ENCODE measurements around the gene THY1.

THY1 gene

GRCh38 chr11:119400860-119401259 is 22.1 kb downstream of the THY1 start:
- H3K27ac ChIP-seq (ENCODE audit: low read length): no peak overlapping the region
- no peaks in the 10 kb centered on the region for H3K4me1 ChIP-seq (ENCODE audit: low read length)
- H3K9me2 ChIP-seq (replicated peaks; ENCODE audit: insufficient read depth, low read length): no peaks in the 10 kb centered on the region
- DNase-seq: no peak
- H3K4me3 ChIP-seq (ENCODE audit: low read length): no peak overlapping the region
- no peak overlapping the region for H3K9ac ChIP-seq (ENCODE audit: low read length)
- H3F3A ChIP-seq (ENCODE audit: insufficient read depth, low read length): no peaks in the 10 kb centered on the region
- no peaks in the 10 kb centered on the region for H3K79me2 ChIP-seq (ENCODE audit: low read length)
- no peak overlapping the region for H2AFZ ChIP-seq (ENCODE audit: low read length)
- no peaks in the 10 kb centered on the region for H3K27me3 ChIP-seq (replicated peaks; ENCODE audit: insufficient read depth, low read length)
- H3K4me2 ChIP-seq (ENCODE audit: low read depth, low read length): no peak overlapping the region
- no peak for TF ChIP-seq EZH2phosphoT487 (IDR thresholded peaks at IDR 0.05; ENCODE audit: low read length)
- no peak for TF ChIP-seq EZH2 (optimal IDR thresholded peaks at IDR 0.05; ENCODE audit: low read depth, low read length)
- TF ChIP-seq, protein P1, sequence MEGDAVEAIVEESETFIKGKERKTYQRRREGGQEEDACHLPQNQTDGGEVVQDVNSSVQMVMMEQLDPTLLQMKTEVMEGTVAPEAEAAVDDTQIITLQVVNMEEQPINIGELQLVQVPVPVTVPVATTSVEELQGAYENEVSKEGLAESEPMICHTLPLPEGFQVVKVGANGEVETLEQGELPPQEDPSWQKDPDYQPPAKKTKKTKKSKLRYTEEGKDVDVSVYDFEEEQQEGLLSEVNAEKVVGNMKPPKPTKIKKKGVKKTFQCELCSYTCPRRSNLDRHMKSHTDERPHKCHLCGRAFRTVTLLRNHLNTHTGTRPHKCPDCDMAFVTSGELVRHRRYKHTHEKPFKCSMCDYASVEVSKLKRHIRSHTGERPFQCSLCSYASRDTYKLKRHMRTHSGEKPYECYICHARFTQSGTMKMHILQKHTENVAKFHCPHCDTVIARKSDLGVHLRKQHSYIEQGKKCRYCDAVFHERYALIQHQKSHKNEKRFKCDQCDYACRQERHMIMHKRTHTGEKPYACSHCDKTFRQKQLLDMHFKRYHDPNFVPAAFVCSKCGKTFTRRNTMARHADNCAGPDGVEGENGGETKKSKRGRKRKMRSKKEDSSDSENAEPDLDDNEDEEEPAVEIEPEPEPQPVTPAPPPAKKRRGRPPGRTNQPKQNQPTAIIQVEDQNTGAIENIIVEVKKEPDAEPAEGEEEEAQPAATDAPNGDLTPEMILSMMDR (IDR thresholded peaks at IDR 0.05; ENCODE audit: low read length): no peak
- no peaks in the 10 kb centered on the region for H3K36me3 ChIP-seq (replicated peaks; ENCODE audit: insufficient read depth, low read length)
- no peaks in the 10 kb centered on the region for H4K20me1 ChIP-seq (ENCODE audit: insufficient read depth, low read length)
- no peaks in the 10 kb centered on the region for H3K9me3 ChIP-seq (replicated peaks; ENCODE audit: insufficient read depth, low read length)

- TF ChIP-seq EZH2phosphoT487 (IDR thresholded peaks at IDR 0.05; ENCODE audit: low read length): no peak
- no peak for TF ChIP-seq EZH2 (optimal IDR thresholded peaks at IDR 0.05; ENCODE audit: low read depth, low read length)
- TF ChIP-seq, protein P1 (IDR thresholded peaks at IDR 0.05; ENCODE audit: low read length): no peak
Observed at GRCh38 chr11:119397740-119398139, 25.2 kb downstream of the THY1 start.

DNA sequence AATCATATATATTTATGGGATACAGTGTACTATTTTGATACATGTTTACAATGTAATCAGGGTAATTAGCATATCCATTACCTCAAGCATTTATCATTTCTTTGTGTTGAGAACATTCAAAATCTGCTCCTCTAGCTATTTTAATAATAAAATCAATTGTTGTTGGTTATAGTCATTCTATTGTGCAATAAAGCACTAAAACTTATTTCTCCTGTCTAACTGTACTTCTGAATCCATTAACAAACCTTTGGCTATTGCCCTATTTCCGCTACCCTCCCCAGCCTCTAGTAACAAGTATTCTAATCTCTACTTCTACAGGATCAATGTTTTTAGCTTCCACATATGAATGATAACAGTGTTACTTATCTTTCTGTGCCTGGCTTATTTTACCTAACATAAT is 26.1 kb downstream of the THY1 start:
- Histone ChIP-seq H3K79me2 (ENCODE audit: low read length) (no peaks in the 10 kb centered on the region), H3K36me3 (replicated peaks; ENCODE audit: insufficient read depth, low read length) (no peaks in the 10 kb centered on the region), H3K9me2 (replicated peaks; ENCODE audit: insufficient read depth, low read length) (no peaks in the 10 kb centered on the region), H3K4me3 (ENCODE audit: low read length) (no peak overlapping the region), H3K4me2 (ENCODE audit: low read depth, low read length) (no peak overlapping the region), H2AFZ (ENCODE audit: low read length) (no peak overlapping the region), H3K4me1 (ENCODE audit: low read length) (no peaks in the 10 kb centered on the region), H3K9me3 (replicated peaks; ENCODE audit: insufficient read depth, low read length) (no peaks in the 10 kb centered on the region), H3K27me3 (replicated peaks; ENCODE audit: insufficient read depth, low read length) (no peaks in the 10 kb centered on the region), H3F3A (ENCODE audit: insufficient read depth, low read length) (no peaks in the 10 kb centered on the region), H3K9ac (ENCODE audit: low read length) (no peak overlapping the region), H4K20me1 (ENCODE audit: insufficient read depth, low read length) (no peaks in the 10 kb centered on the region), H3K27ac (ENCODE audit: low read length) (no peak overlapping the region)
- DNase-seq: no peak
- TF ChIP-seq EZH2phosphoT487 (IDR thresholded peaks at IDR 0.05; ENCODE audit: low read length): no peak
- TF ChIP-seq, protein P1 (IDR thresholded peaks at IDR 0.05; ENCODE audit: low read length): no peak
- no peak for TF ChIP-seq EZH2 (optimal IDR thresholded peaks at IDR 0.05; ENCODE audit: low read depth, low read length)

More at GRCh38 chr11:119397740-119398139, 25.2 kb downstream of the THY1 start:
- Histone ChIP-seq H3K79me2 (ENCODE audit: low read length) (no peaks in the 10 kb centered on the region), H3K27ac (ENCODE audit: low read length) (no peak overlapping the region), H3K36me3 (replicated peaks; ENCODE audit: insufficient read depth, low read length) (no peaks in the 10 kb centered on the region), H3K4me3 (ENCODE audit: low read length) (no peak overlapping the region), H3F3A (ENCODE audit: insufficient read depth, low read length) (no peaks in the 10 kb centered on the region), H3K9me3 (replicated peaks; ENCODE audit: insufficient read depth, low read length) (no peaks in the 10 kb centered on the region), H2AFZ (ENCODE audit: low read length) (no peak overlapping the region), H4K20me1 (ENCODE audit: insufficient read depth, low read length) (no peaks in the 10 kb centered on the region), H3K4me2 (ENCODE audit: low read depth, low read length) (no peak overlapping the region), H3K4me1 (ENCODE audit: low read length) (no peaks in the 10 kb centered on the region), H3K27me3 (replicated peaks; ENCODE audit: insufficient read depth, low read length) (no peaks in the 10 kb centered on the region), H3K9ac (ENCODE audit: low read length) (no peak overlapping the region), H3K9me2 (replicated peaks; ENCODE audit: insufficient read depth, low read length) (no peaks in the 10 kb centered on the region)
- DNase-seq: no peak

Data from MM.1S (cell line).